SU-DHL-6 (cell line): ENCODE data around the gene HBB.

Source experiments
- H2AFZ ChIP-seq: fragments of 200-600 bp; sonication (generic); 2 replicates; pipeline ENCODE4 v1.6.1; 2014; ENCODE audit warnings: low read depth, mild to moderate bottlenecking, moderate library complexity, mixed read lengths, antibody characterized with exemption, low read length; ENCODE audit not compliant: severe bottlenecking
- H3F3A ChIP-seq: fragments of 200-600 bp; shearing (Covaris generic); 2 replicates; pipeline ENCODE4 v1.6.0; 2016; ENCODE audit warnings: antibody characterized with exemption, mild to moderate bottlenecking; ENCODE audit not compliant: insufficient read depth
- H3K27ac ChIP-seq: fragments of 200-600 bp; sonication (generic); 2 replicates; pipeline ENCODE4 v1.5.1; 2016; ENCODE audit warnings: low read depth, mild to moderate bottlenecking, low read length, moderate library complexity, mixed read lengths
- H3K27me3 ChIP-seq: fragments of 200-600 bp; sonication (generic), shearing (Covaris generic); 2 replicates; pipeline ENCODE4 v1.6.0; 2014; ENCODE audit warnings: mild to moderate bottlenecking, low read length
- H3K36me3 ChIP-seq: fragments of 200-600 bp; sonication (generic); 2 replicates; pipeline ENCODE4 v1.6.1; 2014; ENCODE audit warnings: mild to moderate bottlenecking, low read length, mixed read lengths
- H3K4me2 ChIP-seq: fragments of 300-600, 200-600 bp; shearing (Covaris generic), sonication (generic); 2 replicates; pipeline ENCODE4 v1.6.0; 2014; ENCODE audit warnings: low read length, low read depth, mild to moderate bottlenecking; ENCODE audit not compliant: poor library complexity, severe bottlenecking
- H3K4me3 ChIP-seq: fragments of 200-600 bp; sonication (generic); 2 replicates; pipeline ENCODE4 v1.5.1; 2014; ENCODE audit warnings: antibody characterized with exemption, low read length, mild to moderate bottlenecking, mixed read lengths; ENCODE audit not compliant: insufficient read depth, poor library complexity, severe bottlenecking
- H3K79me2 ChIP-seq: fragments of 200-600 bp; sonication (generic); 2 replicates; pipeline ENCODE4 v1.6.1; 2014; ENCODE audit warnings: mild to moderate bottlenecking, low read length, moderate library complexity; ENCODE audit not compliant: insufficient read depth
- H3K9ac ChIP-seq: fragments of 200-600 bp; sonication (generic); 2 replicates; pipeline ENCODE4 v1.7.0; 2014; ENCODE audit warnings: mild to moderate bottlenecking, low read length
- H3K9me2 ChIP-seq: fragments of 200-600 bp; sonication (generic); replicated peaks from 2 replicates; pipeline ENCODE4 v1.6.1; 2014; ENCODE audit warnings: low read length; ENCODE audit not compliant: insufficient read depth
- H3K9me3 ChIP-seq: fragments of 200-600 bp; sonication (generic); 2 replicates; pipeline ENCODE4 v1.6.1; 2014; ENCODE audit warnings: low read length, mixed read lengths; ENCODE audit not compliant: insufficient read depth
- H4K20me1 ChIP-seq: fragments of 200-600 bp; sonication (generic); 2 replicates; pipeline ENCODE4 v1.6.1; 2014; ENCODE audit warnings: low read depth, mild to moderate bottlenecking, antibody characterized with exemption, low read length, moderate library complexity, mixed read lengths
- EZH2phosphoT487 ChIP-seq: fragments of 200-600 bp; sonication (generic), shearing (Covaris generic); conservative IDR thresholded peaks from 2 replicates; pipeline ENCODE4 v1.6.1; 2018; ENCODE audit warnings: mild to moderate bottlenecking, antibody characterized with exemption, low read length, moderate library complexity, mixed read lengths
- TF ChIP-seq, protein P1 (sequence below): fragments of 200-600 bp; sonication (generic); IDR thresholded peaks from one replicate; pipeline ENCODE4 v1.5.1; 2017; ENCODE audit warnings: antibody characterized with exemption, mild to moderate bottlenecking, low read length, moderate library complexity; ENCODE audit not compliant: insufficient read depth, poor library complexity, severe bottlenecking

The HBB gene

DNA sequence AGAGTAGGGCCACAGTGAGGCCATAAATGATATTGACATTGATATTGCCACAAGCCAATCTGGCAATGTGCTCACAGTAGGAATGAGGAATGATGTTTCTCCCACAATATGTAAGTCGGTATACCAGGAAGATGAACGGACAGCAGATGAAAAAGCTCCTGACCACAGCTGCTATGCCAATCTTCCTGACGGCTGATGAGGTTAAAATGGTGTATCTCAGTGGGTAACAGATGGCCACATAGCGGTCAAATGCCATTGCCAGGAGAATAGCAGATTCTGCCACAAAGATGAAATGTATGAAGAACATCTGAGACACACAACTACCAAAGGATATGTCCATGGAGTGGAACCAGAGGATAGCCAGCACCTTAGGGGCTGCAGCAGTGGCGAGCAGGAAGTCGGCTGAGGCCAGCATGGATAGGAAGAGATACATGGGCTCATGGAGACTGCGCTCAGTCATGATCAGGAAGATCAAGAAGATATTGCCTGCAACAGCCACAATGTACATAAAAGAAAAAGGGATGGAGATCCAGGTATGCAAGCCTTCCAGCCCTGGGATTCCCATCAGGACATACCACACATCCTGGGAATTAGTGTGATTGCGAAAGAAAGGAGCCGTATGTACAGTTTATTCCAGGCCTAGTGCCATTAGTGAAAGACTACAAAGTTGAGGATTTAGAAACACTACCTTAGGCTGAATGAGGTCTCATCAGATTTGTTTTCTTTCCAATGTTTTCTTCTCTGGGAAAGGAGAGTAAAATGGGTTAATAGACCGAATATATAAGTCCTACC is 48.6 kb downstream of the HBB start:
- Histone ChIP-seq H3K4me3 (no peak overlapping the region), H2AFZ (no peak overlapping the region), H3K4me2 (no peak overlapping the region), H3K27me3 (no peaks in the 10 kb centered on the region), H3K36me3 (no peaks in the 10 kb centered on the region; the same call in 1 of the 2 replicates), H4K20me1 (no peaks in the 10 kb centered on the region), H3K27ac (no peak overlapping the region), H3K9me2 (no peaks in the 10 kb centered on the region), H3F3A (no peaks in the 10 kb centered on the region), H3K9me3 (no peaks in the 10 kb centered on the region), H3K79me2 (no peaks in the 10 kb centered on the region), H3K9ac (no peak overlapping the region)
- TF ChIP-seq, protein P1, sequence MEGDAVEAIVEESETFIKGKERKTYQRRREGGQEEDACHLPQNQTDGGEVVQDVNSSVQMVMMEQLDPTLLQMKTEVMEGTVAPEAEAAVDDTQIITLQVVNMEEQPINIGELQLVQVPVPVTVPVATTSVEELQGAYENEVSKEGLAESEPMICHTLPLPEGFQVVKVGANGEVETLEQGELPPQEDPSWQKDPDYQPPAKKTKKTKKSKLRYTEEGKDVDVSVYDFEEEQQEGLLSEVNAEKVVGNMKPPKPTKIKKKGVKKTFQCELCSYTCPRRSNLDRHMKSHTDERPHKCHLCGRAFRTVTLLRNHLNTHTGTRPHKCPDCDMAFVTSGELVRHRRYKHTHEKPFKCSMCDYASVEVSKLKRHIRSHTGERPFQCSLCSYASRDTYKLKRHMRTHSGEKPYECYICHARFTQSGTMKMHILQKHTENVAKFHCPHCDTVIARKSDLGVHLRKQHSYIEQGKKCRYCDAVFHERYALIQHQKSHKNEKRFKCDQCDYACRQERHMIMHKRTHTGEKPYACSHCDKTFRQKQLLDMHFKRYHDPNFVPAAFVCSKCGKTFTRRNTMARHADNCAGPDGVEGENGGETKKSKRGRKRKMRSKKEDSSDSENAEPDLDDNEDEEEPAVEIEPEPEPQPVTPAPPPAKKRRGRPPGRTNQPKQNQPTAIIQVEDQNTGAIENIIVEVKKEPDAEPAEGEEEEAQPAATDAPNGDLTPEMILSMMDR, result no peak
- no peak for TF ChIP-seq EZH2phosphoT487
